IPS-NIHi7 (cell line): ENCODE data around the gene CSF1R.

Experiments used
- DNase-seq: peaks from one replicate; pipeline ENCODE4 v3.0.0; 2012; ENCODE audit warnings: mixed read lengths; ENCODE audit errors: extremely low spot score

CSF1R gene

GRCh38 chr5:150070821-150071220 lies 15.5 kb downstream of the CSF1R start:
- DNase-seq, result no peak

GRCh38 chr5:150069672-150070627 lies 16.4 kb downstream of the CSF1R start:
- no peak for DNase-seq

DNA sequence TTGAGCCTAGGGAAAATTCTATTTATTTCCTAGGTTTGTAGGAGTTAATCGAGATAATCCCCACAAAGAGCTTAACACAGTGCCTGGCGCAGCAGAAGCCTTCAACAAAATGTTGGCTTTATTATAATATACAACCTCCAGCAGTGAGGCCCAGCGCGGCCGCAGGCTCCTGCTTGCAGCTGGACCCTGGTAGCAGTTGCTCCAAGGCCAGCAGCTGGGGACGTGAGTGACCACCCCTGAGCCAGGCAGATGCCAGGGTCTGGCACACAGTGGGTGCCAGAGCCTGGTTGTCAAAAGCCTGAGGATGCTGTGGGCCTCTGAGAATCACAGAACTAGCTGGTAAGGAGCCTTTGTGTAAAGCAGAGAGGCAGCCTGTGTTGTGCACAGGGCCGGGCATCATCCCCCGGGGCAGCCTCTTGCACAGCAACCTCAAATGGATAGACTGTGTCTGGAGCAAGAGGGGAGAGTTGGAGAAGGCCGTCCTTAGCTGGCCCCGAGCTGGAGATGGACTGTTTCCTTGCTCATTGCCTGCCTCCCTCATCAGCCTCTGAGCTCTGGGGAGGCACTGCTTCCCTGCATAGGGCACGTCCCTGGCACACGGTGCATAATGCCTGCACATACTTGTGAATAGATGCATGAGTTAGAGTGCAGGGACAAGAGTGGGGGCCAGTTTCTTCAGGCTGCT lies 17.3 kb downstream of the CSF1R start:
- no peak for DNase-seq

DNA sequence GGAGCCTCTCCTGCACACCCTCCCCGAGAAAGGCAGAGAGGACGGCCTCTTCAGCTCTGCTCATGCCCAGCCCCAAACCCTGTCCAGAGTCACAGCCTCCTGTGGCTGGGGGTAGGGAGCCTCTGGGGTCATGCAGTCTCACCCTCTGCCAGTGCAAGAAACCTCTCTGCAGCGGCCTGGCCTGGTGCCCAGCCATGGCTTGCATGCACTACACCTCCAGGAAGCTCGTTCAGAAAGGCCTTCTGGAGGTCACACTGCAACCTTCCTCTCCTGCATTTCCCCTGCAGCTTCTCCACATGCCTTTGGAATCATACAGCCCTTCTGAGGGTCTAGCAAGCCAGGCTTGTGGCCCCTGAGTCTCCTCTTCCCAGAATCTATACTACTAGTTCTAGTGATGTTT lies 17.9 kb downstream of the CSF1R start:
- DNase-seq, result no peak

- no peak for DNase-seq
These were observed 18.3 kb downstream of the CSF1R start for GRCh38 chr5:150068071-150068470.

DNA sequence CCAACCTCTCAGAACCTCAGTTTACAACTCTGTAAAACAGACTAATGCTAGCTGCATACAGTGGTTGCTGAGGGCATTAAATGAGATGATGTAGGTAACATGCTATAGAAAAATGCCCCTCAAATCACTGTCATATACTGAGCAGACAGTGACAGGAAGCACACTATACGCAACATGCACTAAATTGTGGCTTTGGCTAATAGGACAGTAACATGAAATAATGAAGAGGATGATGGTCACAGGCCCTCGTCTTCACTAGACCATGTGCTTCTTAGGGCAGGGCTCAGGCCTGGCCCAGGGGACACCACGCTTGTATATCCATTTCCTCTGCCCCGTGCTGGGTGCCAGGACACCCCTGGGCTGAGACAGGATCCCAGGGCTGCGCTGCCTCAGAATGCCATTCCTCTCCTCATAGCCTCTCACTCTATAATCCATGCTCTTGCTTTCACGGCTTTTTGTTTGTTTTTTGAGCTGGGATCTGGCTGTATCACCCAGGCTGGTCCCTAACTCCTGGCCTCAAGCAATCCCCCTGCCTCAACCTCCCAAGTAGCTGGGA lies 18.9 kb downstream of the CSF1R start:
- no peak for DNase-seq

DNA sequence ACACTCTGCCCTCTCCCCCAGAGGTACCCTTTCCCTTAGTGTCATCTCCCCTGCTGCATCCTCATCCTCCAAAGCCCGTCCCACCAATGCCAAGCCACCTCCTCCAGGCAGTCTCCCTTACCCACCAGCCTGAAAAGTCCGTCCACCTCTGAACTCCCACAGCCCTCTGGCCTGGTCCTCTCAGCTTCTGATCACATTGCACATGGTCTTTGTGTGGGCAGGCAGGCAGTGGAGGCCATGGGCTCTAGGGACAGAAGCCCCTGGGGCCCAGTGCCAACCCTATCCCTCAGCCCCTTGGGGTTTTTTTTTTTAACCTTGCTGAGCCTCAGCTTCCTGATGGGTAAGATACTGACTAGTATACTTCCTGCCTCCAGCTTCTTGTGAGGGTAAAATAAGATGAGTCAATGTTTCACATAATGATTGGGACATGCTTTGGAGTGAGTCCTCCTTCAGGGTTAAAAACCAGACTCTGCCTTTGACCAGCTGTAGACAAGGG lies 19.4 kb downstream of the CSF1R start:
- DNase-seq, result no peak

GRCh38 chr5:150066436-150066835 lies 19.9 kb downstream of the CSF1R start:
- no peak for DNase-seq

DNA sequence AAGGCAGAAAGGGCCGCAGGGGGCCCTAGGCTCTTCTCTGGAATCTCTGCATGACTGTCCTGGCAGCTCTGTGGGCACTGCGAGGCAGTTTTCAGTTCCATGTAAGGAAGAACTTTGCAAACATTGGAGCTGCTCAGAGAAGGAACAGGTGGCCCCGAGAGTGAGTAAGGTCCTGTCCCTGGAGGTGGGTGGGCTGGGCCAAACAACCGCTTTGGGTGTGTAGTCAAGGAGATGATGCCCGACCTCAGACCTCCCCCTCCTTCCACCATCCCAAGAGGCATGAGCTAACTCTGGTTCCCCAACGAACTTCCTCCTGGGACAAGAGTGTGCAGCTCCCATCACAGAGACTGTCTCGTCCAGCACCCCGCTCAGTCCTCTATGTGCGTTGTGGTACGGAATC lies 20.5 kb downstream of the CSF1R start:
- no peak for DNase-seq

DNA sequence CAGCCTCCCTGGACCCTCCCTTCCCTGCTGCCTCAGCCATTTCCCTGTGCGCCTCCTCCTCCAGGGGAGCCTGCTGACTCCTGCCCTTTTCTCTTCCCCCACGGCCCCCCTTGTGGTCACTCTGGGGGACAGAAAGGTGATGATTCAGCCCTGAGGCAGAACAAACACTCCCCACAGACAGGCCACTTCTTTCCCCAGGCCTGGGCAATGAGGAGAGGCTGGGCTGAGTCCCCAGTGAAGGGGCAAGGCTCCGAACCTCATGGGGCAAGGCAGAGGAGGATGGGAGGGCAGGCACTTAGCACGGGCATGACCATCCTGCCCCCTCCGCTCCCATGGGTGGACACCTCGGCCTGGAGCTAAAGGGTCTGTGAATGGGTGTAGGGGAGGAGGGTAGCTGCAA lies 21.0 kb downstream of the CSF1R start:
- no peak for DNase-seq

DNA sequence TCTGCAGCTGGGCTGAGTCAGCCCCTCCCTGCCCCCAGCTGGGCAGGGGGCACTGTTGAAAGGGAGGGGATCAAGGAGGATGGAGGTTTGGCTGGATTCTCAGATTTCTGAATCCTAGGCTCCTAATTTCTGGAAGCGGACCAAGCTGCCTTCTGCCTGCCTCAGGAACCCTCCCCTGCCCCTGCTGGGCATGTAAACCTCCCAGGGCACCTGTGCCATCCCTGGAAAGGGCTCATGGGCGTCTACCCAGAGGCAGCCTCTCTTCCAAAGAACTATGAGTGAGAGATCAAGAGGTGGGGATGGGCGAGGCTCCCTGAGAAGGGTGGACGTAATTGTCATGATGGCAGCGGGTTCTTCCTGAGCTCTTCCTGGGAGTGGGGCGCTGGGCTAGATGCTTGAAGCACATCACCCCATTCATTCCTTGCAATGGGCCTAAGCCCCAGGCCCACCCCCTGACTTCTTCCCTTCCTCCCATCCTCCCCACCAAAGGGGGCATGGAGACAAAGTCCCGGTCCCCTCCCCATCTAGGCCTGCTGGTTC lies 21.6 kb downstream of the CSF1R start:
- no peak for DNase-seq

- DNase-seq, result no peak
These were observed 22.7 kb downstream of the CSF1R start for GRCh38 chr5:150063638-150064037.

GRCh38 chr5:150062216-150062922 lies 24.0 kb downstream of the CSF1R start:
- no peak for DNase-seq

- no peak for DNase-seq
These were observed 24.8 kb downstream of the CSF1R start for GRCh38 chr5:150061538-150061995.

GRCh38 chr5:150060471-150060870 lies 25.9 kb downstream of the CSF1R start:
- DNase-seq, result no peak

- no peak for DNase-seq
These were observed 26.7 kb downstream of the CSF1R start for GRCh38 chr5:150059623-150060022.

GRCh38 chr5:150058480-150059126 lies 27.8 kb downstream of the CSF1R start:
- DNase-seq, result no peak

GRCh38 chr5:150057996-150058395 lies 28.4 kb downstream of the CSF1R start:
- DNase-seq, result peak; percentile 74

- no peak for DNase-seq
These were observed 28.8 kb downstream of the CSF1R start for GRCh38 chr5:150057511-150057910.

GRCh38 chr5:150057052-150057451 lies 29.3 kb downstream of the CSF1R start:
- no peak for DNase-seq

- DNase-seq, result no peak
These were observed 30.3 kb downstream of the CSF1R start for GRCh38 chr5:150056075-150056443.
